Adrenal gland (tissue), 5 donors: Measurements from ENCODE around the gene MCHR2.

ENCODE experiments used
- CTCF ChIP-seq, 6 experiments: fragments of 450-650 bp in 4 of 6; fragments of 200-600 bp in 2 of 6; sonication (generic) in 1 of 6; IDR thresholded peaks; 1 replicate in 5 of 6; 2 replicates in 1 of 6; pipeline versions ENCODE4 v1.5.1 to v1.8.0; 2016 to 2021; ENCODE audit warnings: antibody characterized with exemption in 6 of 6, mild to moderate bottlenecking in 2 of 6, moderate library complexity in 1 of 6
- POLR2A ChIP-seq, 2 donors: fragments of 450-650 bp; IDR thresholded peaks; one replicate each; pipeline ENCODE4 v1.6.1; 2017; ENCODE audit warnings: antibody characterized with exemption in 2 of 2, mild to moderate bottlenecking in 2 of 2, moderate library complexity in 1 of 2
- donor health status: DM: no; HTN: no; CAD: no.

GRCh38 chr6:99879431-99879830 is 114.6 kb downstream of the MCHR2 start:
- TF ChIP-seq POLR2A (IDR thresholded peaks at IDR 0.05) (no peak), CTCF (IDR thresholded peaks at IDR 0.05) (no peak)
